ENCODE data around the gene FGFR2.

Gene FGFR2

DNA sequence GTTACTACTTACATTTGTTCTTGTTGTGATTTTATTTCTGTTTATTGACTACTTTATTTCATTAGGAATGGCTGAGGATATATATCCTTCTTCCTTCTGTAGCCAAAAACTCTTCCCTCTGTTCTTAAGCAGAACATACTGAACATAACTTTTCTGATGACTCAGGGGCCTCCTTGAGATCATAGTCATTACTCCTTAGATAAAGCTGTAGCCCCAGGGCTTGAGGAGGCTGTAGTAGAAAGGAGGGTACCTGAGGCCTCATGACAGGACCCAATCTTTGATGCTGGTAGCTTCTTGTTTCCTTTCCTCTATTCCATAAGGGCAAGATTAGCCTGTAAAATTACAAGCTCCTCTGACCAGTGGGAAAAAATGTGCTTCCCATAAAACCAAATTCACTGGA lies 41.2 kb upstream of the FGFR2 start:
- DNase-seq: no peak
- no peaks in the 10 kb centered on the region for H3K36me3 ChIP-seq (replicated peaks)
- H3K27me3 ChIP-seq (replicated peaks): no peaks in the 10 kb centered on the region
- H3K4me3 ChIP-seq (ENCODE audit: low read depth, low read length): no peak overlapping the region
- TF ChIP-seq, protein P1, sequence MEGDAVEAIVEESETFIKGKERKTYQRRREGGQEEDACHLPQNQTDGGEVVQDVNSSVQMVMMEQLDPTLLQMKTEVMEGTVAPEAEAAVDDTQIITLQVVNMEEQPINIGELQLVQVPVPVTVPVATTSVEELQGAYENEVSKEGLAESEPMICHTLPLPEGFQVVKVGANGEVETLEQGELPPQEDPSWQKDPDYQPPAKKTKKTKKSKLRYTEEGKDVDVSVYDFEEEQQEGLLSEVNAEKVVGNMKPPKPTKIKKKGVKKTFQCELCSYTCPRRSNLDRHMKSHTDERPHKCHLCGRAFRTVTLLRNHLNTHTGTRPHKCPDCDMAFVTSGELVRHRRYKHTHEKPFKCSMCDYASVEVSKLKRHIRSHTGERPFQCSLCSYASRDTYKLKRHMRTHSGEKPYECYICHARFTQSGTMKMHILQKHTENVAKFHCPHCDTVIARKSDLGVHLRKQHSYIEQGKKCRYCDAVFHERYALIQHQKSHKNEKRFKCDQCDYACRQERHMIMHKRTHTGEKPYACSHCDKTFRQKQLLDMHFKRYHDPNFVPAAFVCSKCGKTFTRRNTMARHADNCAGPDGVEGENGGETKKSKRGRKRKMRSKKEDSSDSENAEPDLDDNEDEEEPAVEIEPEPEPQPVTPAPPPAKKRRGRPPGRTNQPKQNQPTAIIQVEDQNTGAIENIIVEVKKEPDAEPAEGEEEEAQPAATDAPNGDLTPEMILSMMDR (IDR thresholded peaks at IDR 0.05; ENCODE audit: low read depth, low read length, missing control alignments): no peak
- in situ Hi-C loops (cut with HindIII; ENCODE audit: low pct_ligation_motif_present, low sequenced_read_pairs): no loop called here
- no peak overlapping the region for H3K27ac ChIP-seq

DNA sequence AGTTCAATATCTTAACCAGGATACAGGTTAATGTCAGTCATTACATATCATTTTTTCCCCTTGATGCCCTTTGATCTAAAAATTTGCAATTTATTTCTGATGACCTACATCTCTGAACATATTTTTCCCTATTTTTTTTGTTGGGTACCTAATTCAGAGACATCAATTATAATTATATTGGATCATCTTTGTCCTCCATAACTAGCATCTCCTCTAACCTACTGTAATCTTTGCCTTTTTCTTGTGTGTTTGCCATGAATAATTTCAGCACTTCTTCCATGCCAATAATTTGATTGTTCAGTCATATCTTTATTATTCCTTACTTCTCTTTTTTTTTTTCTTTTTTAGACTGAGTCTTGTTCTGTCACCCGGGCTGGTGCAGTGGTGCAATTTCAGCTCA lies 39.2 kb upstream of the FGFR2 start:
- no peak for DNase-seq
- TF ChIP-seq, protein P1 (IDR thresholded peaks at IDR 0.05; ENCODE audit: low read depth, low read length, missing control alignments): no peak
- in situ Hi-C loops (cut with HindIII; ENCODE audit: low pct_ligation_motif_present, low sequenced_read_pairs): no loop called here
- no peak overlapping the region for H3K27ac ChIP-seq
- H3K4me3 ChIP-seq (ENCODE audit: low read depth, low read length): no peak overlapping the region
- no peaks in the 10 kb centered on the region for H3K27me3 ChIP-seq (replicated peaks)
- H3K36me3 ChIP-seq (replicated peaks): no peaks in the 10 kb centered on the region

DNA sequence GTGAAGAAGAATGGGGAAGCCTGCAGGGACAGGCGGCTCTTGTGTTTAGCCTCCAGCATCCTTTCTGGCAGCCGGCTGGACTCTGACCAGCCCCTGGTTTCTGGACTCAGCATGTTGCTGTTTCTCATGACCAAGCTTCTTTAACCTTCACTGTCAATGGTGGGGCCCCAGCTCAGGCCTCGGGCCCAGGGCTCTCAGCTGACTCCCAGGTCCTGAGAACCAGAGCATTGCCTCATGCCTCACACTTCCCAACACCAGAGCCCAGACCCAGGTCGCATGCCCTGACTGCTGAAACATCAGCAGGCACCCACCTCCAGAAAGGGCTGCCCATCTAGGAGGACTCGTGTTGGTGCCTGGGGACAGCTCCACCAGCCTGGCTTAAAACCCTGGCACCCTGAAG lies 34.8 kb upstream of the FGFR2 start:
- DNase-seq: no peak
- Histone ChIP-seq H3K27me3 (replicated peaks) (no peaks in the 10 kb centered on the region), H3K36me3 (replicated peaks) (no peaks in the 10 kb centered on the region), H3K4me3 (ENCODE audit: low read depth, low read length) (no peak overlapping the region), H3K27ac (no peak overlapping the region)
- in situ Hi-C loops (cut with HindIII; ENCODE audit: low pct_ligation_motif_present, low sequenced_read_pairs): no loop called here
- TF ChIP-seq, protein P1 (IDR thresholded peaks at IDR 0.05; ENCODE audit: low read depth, low read length, missing control alignments): no peak

DNA sequence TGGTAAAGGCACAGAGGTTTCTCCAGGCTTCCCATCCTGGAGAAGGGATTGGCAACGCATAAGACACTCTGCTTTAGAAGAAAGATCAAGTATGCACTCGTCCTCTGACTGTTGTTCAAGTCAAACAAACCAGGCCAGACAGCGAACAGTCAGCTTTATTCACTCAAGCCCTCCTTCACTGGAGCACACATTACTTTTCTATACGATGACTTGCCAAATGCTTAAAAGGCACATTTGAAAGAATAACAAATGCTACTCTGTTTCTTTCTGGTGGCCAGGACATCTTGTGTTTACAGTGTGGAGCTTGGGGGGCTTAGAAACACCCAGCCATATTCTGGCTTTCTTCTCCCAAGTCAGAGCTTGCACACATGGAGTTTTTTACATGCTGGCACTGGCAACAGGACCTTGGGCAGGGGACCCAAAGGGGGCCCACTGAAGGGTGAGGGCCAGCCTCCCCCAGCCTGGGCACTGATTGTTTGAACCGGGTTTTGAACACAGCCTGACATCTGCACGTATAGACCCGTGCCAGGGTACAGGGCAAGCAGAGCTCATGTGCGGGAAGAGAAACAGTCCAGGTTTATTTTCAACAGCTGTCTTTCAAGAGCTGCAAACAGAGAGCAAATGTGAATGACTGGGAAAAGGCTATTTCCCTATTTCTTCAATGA lies 33.3 kb upstream of the FGFR2 start:
- DNase-seq: no peak
- TF ChIP-seq, protein P1 (IDR thresholded peaks at IDR 0.05; ENCODE audit: low read depth, low read length, missing control alignments): no peak
- Histone ChIP-seq H3K36me3 (replicated peaks) (no peaks in the 10 kb centered on the region), H3K27ac (no peak overlapping the region), H3K27me3 (replicated peaks) (no peaks in the 10 kb centered on the region), H3K4me3 (ENCODE audit: low read depth, low read length) (no peak overlapping the region)
- in situ Hi-C loops (cut with HindIII; ENCODE audit: low pct_ligation_motif_present, low sequenced_read_pairs): no loop called here

DNA sequence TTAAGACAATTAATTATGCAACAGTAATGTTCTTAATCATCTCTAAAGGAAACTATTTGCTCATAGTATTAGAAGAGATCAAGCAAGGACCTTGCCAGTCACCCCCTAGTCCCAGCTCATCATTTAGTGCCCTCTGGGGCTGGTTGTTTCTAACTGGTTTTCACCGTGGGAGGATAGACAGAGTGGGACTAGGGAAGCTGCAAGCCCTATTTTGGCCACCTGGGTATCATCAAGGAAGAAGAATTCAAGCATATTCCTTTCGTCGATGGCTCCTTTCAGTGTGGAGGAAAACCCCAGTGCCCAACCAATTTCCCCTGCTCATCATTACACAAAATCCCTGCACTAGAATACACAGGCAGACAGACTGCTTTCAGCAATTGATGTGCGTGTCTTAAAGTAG lies 30.6 kb upstream of the FGFR2 start:
- Histone ChIP-seq H3K4me3 (ENCODE audit: low read depth, low read length) (no peak overlapping the region), H3K27ac (no peak overlapping the region), H3K36me3 (replicated peaks) (no peaks in the 10 kb centered on the region), H3K27me3 (replicated peaks) (no peaks in the 10 kb centered on the region)
- DNase-seq: no peak
- TF ChIP-seq, protein P1 (IDR thresholded peaks at IDR 0.05; ENCODE audit: low read depth, low read length, missing control alignments): no peak
- in situ Hi-C loops (cut with HindIII; ENCODE audit: low pct_ligation_motif_present, low sequenced_read_pairs): no loop called here
